GM19438 (cell line): ENCODE data around the gene PCMT1.
"Not testable (repeated sequence)": the region's sequence is repeated elsewhere in the genome, so short reads cannot be mapped to it uniquely, and the experiment has no call there.

ENCODE experiments used
- ATAC-seq: cut with Tn5 transposase; IDR thresholded peaks from one replicate; pipeline ENCODE4 v1.9.1; 2021; ENCODE audit warnings: low read depth; ENCODE audit not compliant: unreplicated experiment

PCMT1 gene

DNA sequence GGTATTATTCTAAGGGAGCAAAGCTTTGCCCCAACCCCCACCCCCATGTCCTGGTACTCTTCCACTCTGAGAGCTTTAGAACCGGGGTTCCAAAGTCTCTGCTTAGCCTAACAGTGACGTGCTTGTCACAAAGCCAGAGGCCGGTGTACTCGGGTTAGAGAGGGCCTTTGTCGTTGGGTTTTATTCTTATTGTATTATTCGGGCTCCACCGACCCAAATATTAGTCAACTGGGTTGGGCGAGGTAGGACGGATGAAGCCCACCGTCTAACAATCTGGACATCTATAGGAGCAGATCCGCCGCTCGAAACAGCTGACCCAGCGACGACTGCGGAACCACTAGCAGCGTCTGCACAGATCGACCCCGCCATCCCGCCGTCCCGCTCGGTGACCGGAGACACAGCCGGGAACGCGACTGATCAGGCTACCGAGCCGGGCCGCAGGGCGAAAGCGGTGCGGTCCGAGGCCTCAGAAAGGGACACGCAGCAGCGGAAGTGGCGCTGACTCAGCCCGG, 403 bp upstream of the PCMT1 start:
- ATAC-seq, result not testable (repeated sequence)

DNA sequence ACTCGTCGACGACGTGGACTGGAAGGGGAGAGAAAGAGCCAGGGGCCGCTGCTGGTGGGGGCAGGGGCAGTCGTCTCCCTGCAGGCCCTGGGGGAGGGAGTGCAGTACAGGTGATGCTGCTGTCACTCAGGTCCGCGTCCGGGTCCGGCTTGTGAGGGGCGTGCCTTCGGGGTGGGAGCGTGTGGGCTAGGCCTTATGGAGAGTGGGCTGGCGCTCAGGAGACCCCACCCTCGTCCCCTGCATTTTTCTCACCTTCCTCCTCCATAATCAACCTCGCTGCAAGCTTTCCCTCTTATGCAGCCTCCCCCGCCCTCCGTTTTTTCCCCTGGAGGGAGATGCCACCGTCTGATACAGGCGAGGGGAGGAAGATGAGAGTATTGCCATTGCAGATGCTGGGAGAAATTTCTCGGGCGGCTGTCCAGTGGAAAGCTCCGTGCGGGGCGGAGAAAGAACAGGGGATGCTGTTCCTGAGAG, 632 bp downstream of the PCMT1 start:
- ATAC-seq, result peak; percentile 23

DNA sequence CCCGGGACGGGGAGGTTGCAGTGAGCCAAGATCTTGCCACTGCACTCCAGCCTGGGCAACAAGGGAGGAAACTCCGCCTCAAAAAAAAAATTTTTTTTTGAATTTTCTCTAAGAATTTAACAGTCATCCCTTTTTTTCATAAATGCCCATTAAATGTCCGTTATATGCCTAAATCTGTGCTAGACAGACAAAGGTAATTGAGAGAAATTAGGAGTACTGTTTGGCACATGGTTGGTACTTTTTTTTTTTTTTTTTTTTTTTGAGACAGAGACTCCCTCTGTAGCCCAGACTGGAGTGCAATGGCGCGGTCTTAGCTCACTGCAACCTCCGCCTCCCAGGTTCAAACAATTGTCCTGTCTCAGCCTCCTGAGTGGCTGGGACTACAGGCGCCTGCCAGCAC, 1.7 kb downstream of the PCMT1 start:
- ATAC-seq, result no peak

DNA sequence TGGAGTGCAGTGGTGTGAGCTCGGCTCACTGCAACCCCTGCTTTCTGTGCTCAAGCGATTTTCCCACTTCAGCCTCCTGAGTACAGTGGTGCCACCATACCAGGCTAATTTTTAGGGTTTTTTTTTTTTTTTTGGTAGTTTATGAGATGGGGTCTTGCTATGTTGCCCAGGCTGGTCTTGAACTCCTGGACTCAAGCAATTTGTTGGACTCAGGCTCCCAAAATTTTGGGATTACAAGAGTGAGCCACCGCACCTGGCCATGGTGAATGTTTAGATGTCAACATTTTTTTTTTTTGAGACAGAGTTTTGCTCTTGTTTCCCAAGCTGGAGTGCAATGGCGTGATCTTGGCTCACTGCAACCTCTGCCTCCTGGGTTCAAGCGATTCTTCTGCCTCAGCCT, 2.4 kb downstream of the PCMT1 start:
- ATAC-seq, result not testable (repeated sequence)

DNA sequence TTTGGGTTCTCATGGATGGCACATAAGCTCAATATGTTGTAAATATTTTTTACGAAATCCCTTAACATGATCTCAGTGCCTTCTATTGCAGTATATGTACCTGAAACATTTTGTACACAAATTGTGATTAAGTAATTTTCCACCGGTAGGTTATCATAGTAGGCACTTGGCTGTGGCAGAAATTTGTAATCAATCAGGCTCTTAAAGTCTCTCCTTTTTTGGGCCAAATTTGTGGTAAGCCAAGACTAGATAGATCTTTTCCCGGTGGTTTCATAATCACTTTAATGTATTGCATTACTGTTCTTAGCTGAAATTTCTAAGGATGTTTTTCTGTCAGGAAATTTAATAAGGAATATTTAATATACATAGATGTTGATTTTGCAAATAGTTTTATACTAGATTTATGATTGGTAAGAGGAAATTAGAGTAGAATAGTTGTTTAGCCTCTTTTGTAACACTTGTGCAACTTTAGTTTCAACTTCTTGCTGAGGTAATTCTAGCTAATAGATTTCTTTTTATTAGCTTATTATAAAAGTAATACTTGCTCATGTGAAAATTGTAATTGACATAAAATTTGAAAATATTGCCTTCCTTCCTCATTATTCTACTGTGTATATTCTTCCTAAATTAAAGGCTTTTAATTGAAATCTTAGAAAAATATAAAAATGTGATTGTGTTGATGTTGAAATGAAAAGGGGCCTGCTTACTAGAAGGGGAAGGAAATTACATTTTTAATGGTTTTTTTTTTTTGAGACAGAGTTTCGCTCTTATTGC, 3.2 kb downstream of the PCMT1 start:
- no peak for ATAC-seq

DNA sequence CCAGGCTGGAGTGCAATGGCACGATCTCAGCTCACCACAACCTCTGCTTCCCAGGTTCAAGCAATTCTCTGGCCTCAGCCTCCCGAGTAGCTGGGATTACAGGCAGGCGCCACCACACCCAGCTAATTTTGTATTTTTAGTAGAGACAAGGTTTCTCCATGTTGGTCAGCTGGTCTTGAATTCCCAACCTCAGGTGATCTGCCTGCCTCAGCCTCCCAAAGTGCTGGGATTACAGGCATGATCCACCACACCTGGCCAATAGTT, 3.8 kb downstream of the PCMT1 start:
- ATAC-seq, result not testable (repeated sequence)

DNA sequence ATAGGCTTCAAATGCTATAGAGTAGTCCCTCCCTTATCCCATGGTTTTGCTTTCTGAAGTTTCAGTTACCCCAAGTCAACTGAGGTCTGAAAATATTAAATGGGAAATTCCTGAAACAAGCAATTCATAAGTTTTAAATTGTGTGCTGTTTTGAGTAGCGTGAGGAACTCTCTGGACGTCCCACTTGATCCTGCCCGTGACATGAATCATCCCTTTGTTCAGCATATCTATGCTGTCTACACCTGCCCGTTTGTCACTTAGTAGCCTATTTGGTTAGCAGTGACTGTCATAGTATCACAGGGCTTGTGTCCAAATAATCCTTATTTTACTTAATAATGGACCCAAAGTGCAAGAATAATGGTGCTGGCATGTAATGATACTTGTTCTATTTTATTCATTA, 5.0 kb downstream of the PCMT1 start:
- ATAC-seq, result no peak

DNA sequence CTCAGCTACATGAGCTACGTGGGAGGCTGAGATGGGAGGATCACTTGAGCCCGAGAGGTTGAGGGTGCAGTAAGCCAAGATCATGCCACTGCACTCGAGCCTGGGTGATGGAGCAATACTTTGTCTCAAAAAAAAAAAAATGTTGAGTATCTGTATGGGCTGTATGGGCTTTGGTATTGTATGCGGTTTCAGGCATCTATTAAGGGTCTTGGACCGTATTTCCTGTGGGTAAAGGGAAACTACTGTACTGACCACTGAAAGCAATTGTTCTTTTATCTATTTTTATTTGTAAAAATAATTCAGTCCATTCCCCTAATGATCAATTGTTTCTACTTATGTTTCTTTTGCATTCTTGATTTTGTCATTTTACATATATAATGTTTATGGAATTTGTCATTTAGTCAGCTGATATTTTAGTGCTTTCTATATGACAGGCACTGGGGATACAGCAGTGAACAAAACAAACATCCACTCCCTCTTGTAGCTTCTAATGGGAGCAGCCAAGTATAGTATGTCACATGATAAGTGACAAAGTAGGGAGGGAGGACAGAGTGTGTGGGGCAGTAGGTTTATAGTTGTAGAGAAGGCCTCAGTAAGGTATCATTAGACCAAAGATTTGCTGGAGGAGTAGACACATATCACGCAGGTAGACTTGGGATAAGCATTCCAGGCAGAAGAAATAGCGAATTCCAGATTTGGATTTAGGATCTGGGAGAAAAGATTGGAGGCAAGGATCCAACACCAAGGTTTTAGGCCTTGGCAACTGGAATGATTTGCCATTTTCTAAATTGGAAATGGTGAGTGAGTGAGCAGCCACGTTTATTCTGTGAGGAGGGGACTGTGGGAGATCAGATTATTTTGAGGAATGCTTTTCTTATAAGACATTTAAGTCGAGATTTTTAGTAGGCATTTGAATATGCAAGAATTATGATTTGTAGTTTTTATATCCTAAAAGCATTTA, 6.0 kb downstream of the PCMT1 start:
- ATAC-seq, result peak; percentile 91

DNA sequence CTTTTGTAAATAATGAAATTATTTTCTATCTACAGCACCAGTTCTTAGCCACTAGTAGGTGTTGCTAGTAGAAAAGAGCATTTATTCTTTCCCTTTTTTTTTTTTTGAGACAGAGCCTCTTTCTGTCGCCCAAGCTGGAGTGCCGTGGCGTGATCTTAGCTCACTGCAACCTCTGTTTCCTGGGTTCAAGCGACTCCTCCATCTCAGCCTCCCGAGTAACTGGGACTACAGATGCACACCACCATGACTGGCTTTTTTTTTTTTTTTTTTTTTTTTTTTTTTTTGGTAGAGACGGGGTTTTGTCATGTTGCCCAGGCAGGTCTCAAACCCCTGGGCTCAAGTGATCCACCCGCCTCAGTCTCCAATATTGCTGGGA, 6.7 kb downstream of the PCMT1 start:
- ATAC-seq, result no peak

DNA sequence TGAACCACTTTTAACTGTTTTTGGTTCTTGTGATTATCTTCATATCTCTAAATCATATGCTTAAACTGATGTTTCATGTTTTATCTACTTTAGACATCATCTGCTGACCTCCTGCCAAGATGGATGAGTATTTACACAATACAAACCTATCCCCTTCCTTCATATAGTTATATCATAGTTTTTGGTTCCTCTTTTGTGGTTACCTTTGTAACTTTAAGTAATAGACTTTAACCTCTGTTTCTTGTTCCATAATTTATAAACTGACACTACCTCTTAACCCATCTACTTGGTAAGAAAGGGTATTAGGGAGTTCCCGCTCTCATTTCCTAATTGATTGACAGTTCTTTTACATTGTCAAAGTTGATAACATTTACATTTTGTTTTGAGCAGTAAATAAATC, 11.9 kb downstream of the PCMT1 start:
- ATAC-seq, result peak; percentile 92

DNA sequence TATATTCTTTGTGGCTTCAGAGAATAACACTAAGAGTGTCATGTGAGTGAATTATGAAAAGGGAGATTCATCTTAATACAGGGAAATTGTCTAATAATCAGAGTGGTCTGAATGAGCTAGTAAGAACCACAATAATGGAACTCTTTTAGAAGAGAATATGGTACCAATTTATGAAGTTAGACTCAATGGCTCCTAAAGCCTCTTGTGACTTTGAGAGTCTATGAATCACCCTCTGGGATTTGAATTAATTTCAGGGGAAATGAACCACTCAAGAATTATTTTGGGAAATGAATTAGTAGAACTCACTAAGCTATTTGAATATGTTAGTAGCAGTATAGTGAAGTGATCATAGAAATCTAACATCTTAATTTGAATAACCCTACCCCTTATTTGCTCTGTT, 14.3 kb downstream of the PCMT1 start:
- no peak for ATAC-seq

DNA sequence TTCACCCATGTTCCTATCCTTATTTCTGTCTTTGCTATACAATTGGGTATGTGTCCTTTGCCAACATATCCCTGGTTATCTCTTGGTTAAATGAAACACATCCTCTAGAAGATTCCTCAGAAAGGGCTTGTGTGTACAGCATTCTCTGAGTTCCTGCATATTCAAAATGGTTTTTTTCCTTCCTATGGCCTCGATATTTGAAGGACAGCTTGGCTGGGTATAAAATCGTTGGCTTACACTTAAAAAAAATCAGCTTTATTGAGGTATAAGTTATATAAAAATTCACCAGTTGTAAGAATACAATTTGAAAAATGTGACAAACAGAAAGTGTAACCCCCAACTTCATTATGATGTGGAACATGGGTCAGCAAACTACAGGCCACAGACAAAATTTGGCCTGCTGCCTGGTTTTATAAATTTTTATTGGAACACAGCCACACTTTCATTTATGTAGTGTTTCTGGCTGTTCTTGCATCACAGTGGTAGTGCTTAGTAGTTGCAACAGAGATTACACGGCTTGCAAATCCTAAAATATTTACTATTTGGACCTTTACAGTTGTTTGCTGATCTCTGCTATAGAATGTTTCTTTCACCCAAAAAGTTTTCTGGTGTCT, 16.7 kb downstream of the PCMT1 start:
- no peak for ATAC-seq

DNA sequence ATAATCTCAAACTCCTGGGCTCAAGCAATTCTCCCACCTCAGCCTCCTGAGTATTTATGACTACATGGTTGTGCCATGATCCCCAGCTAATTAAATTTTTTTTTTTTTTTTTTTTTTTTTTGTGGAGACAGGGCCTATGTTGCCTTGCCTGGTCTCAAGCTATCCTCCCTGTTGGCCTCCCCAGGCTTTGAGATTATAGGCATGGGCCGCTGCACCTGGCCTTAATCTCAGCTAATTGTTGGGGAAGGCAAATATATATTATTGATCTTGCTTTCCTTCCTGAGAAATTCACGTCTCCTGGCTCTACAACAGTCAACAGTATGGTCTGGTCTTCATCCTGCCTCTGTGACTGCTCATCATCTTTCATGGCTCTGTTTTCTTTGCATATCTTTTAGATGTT, 20.1 kb downstream of the PCMT1 start:
- ATAC-seq, result no peak

DNA sequence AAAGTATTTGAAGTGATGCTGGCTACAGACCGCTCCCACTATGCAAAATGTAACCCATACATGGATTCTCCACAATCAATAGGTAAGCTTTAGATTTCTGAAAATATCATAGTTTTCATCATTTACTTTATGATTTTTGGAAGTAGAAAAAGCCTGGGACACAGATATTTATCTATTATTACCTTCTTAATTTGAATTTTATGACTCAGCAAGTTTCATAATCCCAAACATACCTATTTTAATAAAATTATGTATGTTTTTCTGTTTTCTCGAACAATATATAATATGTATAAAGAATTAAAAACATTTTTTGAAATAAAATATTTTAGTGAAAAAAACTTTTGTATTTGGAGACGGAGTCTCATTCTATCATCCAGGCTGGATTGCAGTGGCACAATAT, 21.6 kb downstream of the PCMT1 start:
- ATAC-seq, result no peak

DNA sequence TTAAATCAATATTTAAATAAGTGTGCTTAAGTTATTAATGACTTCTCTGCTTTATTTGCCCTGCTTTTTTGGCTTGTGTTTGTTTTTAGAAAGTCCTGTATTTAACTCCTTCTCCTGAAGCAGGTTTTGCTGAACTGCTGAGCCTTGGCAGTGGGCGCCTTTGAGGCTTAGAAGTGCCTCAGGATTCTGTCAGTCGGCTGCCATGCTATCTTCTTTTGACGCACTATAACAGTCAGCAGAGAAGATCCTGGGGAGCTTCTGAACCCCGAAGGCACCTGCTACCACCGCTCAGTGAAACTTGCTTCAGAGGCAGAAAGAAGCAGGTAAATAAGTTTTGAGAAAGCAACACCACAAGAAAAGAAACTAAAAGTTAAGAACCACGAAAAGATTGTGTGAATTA, 22.4 kb downstream of the PCMT1 start:
- no peak for ATAC-seq

DNA sequence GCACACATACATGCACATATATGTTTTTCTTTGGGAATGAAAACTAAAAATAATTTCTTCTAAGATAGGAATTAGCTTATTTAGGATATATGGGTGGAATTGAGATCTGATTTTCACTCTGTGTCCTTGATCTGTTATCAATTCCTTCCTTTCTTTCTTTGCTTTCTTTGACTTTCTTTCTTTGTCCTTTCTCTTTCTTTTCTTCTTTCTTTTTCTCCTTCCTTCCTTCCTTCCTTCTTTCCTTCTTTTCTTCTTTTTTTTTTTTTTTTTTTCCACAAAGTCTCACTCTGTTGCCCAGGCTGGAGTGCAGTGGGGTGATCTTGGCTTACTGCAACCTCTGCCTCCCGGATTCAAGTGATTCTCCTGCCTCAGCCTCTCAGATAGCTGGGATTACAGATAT, 28.1 kb downstream of the PCMT1 start:
- ATAC-seq, result no peak

DNA sequence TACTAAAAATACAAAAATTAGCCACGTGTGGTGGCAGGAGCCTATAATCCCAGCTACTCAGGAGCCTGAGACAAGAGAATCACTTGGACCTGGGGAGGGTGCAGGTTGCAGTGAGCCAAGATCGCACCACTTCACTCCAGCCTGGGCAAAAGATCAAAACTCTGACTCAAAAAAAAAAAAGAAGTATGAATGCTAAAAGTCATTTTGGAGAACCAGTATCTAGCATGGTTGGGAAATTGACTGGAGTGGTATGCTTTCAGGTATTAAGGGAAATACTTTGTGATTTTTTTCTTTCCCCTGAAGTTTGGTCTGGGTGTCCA, 30.1 kb downstream of the PCMT1 start:
- ATAC-seq, result no peak

DNA sequence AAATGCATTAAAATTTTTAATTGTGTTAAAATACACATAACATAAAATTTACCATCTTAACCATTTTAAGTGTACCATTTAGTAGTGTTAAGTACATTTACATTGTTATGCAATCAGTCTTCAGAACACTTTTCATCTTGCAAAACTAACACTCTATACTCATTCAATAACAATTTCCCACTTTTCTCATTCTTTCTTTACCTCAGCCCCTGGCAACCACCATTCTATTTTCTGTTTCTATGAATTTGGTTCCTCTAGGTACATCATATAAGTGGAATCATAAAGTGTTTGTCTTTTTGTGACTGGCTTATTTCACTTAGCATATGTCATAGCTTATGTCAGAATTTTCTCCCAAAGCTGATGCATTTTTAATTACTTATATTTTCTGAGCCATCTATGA, 32.2 kb downstream of the PCMT1 start:
- ATAC-seq, result no peak

DNA sequence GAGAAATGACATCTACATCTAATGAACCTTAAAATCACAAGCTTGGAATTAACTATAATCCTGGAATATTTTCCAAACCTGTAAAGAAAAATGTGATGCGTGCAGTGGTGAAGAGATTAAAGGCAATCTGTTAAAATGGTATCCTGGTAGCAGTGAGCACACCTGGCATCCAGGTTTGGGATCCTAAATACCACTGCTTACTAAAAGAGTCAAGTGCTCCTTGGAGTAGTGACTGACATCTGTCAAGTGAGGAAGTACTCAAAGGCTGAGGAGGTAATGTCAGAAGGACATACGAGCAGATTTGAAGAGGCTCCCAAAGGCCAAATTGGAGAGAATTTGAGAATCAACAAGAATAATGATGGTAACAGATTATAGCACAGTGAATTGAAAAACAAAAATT, 32.8 kb downstream of the PCMT1 start:
- ATAC-seq, result no peak

DNA sequence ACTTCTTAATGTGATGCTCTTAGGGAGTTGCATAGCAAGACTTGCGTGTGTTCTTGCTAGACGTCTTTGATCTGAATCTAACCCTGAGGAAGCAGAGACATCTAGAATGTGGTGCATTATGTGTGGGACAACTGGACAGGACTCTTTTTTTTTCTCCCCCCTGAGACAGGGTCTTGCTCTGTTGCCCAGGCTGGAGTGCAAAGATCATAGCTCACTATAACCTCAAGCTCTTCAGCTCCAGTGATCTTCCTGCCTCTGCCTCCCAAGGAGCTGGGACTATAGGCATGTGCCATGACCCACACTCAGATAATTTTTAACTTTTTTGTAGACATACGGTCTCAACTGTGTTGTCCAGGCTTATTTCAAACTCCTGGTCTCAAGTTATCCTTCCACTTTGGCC, 34.0 kb downstream of the PCMT1 start:
- ATAC-seq, result no peak

DNA sequence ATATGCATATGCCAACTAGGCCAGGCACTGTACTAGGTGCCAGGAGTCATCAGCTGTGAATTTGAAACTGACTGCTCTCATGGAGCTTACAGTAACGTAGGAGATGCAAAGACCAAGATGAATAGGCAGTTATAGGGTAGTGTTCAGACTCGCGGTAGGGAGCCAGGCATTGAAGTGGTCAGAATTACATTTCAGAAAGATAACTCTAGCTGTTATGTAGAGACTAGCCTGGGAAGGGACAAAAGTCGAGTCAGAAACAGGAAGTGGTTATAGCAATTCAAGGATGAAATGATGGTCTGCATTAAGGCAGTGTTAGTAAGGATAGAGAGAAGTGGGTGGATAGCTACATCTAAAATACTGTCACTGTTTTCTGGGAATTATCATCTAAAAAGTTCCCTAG, 56.6 kb downstream of the PCMT1 start:
- ATAC-seq, result no peak

DNA sequence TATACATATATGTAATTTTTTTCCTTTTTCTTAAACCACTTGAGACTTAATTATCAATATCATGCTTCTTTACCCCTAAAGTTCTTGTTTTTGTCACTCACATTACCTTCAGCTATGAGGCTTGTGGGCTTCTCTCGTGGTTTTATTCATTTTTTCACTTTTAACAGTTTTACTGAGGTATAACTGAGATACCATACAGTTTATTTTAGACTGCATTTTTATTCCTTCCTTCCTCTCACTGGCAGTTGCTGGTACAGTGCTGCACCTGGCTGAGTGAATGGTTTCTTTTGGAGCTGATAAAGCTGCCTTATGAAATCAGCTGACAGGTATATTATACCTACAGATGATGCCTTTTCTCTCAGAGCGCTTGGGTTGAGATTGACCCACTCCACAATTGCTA, 60.3 kb downstream of the PCMT1 start:
- no peak for ATAC-seq
